ENCODE data around the gene HACD4.
"Not testable (repeated sequence)": the region's sequence is repeated elsewhere in the genome, so short reads cannot be mapped to it uniquely, and the experiment has no call there.

Gene HACD4

DNA sequence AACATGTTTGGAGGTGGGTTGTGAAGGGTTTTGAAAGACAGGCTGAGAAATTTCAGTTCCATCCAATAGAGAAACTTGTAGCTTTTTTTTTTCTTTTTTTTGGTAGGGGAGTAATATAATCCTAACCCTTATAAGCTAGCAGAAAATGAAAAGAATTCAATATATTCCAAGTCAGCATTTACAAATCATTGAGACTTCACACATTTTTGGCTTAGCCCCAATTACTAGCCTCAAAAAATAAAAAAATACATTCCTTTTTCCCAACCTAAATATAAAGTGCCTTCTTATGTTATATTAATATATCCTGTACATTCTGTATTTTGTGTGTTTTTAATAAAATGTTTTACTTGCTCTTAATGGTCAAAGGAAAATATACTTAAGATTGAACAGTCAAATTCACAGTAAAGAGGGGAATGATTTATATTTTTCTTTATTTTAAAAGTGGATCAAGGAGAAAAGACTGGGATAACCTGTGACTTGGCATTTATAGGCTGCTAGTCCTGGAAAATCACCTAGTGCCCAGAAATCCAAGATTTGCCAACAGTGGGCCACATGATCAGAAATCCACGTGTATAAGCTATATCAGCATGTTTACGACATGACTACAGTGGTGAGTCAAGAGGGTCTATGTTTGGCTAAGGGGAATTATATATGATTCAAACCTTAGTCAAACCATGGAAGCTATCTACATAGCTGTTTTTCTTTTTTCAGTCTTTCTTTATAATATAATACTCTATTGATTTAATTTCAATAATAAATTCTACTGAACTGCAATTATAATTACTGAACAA lies 14.5 kb downstream of the HACD4 start:
- DNase-seq, result peak; percentile 85

DNA sequence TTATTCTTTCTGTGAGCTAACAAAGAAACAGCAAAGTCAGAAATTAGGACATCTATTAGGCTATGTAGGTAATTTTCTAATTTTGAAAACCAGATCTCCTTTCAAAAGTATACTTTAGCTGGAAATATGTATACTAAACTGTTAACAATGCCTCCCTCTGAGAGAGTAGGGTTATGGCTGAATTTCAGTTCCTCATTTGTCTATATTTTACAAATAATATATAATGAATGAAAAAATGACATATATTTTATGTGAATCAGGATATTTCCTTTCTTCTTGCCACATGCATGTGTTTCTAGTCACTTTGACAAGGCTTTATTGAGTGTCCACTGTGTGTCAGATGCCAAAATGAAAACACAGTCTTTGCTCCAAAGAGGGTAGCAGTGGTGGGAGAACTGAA lies 15.4 kb downstream of the HACD4 start:
- no peak for DNase-seq

DNA sequence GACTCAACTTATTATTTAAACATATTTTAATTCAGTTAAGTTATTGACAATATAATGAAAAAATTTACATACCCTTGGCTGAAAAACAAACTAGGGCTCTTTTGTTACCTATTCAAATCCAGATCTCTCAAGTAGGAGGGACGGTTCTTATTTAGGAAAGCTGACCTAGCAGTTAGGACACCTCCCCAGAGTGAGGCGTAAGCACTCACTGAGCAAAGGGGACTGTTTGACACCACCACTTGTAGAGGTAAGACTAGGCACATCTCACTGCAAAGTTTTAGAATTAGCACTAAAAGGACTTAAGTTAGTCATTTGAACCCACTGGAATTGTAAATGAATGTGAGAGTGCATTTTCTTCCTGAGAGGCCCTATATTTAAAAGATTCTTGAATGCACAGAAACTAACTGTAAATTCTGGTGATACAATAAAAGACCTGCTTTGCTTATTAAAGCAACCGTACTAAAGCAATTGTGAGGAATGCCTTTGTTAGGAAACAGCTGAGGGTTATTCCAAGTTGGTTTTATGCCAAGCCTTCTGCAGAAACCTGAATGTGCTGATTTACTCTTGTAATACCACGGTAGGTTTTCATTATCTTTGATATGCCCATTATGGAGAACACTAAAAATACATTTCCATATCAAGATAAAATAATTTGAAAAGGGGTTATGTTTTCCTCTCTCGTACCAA lies 16.2 kb downstream of the HACD4 start:
- DNase-seq, result no peak

DNA sequence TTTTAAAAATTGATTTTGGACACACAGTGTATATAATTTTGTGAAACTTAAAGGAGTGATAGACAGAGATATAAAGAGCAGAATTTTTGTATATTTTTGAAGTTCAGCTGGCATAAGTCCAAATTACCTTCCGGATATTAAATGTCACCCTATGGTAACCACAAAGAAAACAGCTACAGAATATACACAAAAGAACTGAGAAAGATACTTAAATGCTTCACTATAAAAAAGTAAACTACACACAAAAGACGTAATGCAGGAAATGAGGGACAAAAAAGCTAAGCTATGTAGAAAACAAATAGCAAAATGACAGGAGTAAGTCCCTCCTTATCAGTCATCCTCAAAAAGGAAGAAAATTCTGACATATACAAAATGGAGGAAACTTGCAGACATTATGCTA lies 29.4 kb downstream of the HACD4 start:
- no peak for DNase-seq

DNA sequence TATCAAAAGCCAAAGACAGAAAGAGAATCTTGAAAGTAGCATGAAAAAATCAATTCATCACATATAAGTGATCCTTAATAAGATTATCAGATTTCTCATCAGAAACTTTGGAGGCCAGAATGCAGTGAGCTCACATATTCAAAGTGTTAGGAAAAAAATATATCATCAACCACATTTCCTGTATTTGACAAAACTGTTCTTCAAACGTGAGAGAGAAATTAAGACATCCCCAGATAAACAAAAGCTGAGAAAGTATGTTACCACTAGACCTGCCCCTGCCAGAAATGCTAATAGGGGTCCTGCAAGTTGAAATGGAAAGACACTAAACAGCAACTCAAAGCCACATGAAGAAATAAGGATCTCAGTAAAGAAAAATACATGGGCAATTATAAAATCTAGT lies 29.9 kb downstream of the HACD4 start:
- DNase-seq, result no peak

DNA sequence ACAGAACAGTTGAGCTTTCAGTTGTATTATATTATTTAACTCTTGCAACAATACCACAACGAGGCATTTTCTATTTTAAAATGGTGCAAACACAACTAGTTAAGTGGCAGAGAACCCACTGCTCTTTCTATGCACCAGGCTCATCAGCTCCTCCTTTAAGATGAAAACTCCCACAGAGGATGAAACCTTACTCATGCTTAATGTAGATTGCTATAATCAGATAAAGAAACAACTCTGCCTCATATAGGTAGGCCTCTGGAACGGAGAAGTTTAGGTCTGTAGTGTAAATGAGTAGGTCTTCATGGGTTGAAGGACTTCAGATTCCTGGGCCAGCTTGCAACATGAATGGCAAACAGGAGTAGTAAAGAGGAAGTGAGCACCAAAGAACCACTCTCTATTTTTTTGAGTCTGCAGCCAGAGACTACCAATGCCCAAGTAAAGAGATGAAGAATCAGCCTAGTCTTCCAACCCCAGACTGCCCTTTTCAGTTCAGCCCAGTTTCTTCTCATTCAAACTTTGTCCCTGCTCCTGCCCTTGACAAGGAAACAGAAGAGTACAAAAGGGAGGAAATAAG lies 33.9 kb downstream of the HACD4 start:
- no peak for DNase-seq

DNA sequence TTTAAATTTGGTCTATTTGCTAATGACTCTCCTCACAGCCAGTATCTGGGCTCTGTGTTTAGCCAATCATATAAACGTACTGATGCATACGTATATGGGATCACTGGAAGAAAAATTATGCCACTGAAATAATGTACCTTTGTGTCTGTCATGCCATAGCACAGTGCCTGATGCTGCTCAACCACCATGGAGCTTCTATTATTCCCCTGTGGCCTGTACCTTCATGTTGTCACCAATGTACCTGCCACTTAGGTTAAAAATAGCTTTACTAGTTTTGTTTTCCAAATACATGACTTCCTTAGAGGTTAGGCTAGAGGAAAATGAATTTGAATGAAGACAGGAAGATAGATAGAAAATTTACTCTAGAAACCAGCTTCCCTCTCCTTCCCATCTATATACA lies 34.6 kb downstream of the HACD4 start:
- no peak for DNase-seq

DNA sequence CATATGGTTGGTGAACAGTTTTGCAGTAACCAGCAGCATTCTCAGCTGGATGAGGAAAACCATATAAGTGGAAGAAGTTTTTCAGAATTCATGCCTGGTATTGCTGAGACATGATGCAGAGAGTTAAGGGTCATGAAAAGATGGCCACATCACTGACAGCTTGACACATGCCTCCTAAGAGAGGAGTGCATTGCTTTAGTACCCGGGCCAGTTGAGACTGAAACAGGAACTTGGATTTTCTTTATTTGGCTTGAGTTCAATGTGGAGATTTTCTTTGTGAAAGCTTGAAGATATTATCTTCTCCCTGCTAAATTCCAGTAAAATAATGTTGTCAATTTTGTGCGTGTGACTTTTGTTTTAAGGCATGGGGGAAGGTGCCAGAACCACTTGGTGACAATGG lies 35.8 kb downstream of the HACD4 start:
- DNase-seq, result no peak

DNA sequence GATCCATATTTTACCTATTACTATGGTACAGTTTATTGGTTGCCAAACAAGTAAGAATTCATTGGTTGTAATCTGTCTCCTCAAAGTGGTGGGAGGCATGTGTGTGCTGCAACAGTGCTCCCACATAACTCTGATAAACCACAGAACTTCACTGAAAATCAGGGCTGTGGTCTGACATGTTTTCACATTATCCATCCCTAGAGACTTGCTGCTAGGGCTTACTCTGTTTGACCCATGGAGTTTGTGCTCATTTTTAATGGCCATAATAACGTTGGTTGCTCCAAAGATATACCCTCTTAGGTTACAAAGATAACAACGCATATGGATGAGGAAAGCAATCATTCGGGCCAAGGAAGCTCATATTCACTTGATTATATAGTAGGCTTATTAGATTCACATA lies 37.0 kb downstream of the HACD4 start:
- DNase-seq, result no peak

DNA sequence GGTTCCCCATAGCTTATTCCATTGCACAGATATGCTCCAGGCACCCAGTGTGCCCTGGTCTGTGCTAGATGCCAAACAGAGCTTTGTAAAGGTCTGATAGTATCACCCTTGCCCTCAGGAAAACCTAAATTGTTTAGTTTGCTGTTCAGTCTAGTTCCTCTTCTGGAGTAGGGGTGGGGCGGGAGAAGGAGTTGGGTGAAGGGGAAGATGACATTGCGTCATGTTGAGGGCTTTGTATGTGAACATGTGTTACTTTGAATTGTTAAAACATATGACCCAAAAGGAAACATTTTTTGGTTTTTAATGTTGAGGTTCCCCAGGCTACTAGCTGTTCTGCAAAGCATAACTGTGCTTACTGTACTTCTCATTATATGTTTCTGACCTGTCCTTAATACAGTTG lies 40.6 kb downstream of the HACD4 start:
- DNase-seq, result no peak

DNA sequence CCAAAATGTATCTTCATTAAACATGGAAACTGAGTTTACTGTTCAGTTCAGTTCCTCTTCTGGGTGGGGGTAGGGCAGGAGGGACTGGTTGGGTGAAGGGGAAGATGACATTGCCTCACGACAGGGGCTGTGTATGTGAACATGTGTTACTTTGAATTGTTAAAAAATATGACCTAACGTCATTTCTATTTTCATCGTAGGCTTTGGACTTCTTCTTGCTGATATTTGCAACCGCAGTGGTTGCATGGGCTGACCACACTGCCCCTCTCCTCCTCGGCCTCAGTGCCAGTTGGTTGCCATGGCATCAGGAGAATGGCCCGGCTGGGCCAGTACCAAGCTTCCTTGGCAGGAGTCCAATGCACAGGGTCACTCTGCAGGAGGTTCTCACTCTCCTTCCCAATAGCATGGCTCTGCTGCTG lies 41.5 kb downstream of the HACD4 start:
- no peak for DNase-seq

DNA sequence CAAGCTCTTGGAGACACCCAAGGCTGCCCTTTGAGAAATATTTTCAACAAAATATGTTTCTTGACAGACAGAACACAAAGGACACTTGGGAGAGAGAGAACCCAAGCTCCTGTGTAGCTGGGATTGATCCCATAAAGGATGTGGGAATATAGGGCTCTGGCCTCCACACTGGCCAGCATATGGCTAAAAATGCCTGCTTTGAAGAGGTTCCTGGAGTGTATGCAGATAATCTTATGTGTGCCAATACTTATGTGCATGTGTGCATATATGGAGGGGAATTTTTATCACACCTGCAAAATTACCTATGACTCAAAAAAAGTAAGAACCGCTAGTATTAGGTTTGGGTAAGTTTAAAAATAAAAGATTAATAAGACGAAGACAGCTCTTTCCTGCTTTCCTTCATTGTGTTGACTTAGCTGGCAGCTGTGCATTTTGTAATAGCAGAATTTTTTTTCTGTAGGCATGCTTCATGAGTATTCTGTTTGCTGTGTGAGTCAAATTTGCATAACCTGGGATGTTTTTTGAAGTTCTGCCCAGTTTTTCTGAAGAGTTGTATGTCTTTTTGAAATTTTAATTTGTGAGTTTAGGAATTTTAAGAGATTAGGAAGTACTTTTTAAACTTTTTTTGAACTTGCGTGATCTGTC lies 42.6 kb downstream of the HACD4 start:
- no peak for DNase-seq

DNA sequence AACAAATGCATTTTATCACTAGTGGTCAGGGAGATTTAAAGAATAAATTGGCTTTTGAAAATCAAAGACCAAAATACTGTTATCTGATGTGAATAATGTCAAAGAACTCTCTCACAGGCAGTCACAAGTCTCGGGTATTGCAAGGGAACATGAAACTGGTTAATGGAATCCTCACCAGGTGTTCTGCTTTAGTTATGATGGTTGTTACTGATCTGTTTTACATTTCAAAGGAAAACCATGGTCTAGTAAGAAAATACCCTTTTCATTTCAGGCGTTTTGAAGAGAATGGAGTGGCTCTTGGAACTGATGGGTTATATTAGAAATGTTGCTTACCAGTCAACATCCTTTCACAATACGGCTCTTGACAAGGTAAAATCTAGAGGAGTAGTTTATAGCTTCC lies 43.4 kb downstream of the HACD4 start:
- DNase-seq, result no peak

DNA sequence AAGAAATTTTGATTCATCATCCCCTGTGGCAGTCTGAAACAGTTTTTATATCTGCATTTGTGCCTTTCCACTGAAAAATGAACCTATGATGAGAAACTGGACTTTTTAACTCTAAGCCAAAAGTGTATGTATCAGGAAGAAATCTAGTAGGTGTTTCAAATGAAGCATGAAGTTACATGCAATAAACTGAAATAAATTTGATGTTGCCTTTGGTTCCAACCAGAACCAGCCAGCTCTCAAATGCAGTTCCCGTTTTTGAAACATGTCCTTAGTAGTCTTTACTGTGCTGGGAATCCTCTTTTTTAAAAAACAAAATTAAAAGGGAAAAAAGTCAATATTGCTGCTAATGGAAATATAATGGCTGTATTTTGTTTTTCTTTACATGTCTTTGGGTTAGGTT lies 43.9 kb downstream of the HACD4 start:
- no peak for DNase-seq

DNA sequence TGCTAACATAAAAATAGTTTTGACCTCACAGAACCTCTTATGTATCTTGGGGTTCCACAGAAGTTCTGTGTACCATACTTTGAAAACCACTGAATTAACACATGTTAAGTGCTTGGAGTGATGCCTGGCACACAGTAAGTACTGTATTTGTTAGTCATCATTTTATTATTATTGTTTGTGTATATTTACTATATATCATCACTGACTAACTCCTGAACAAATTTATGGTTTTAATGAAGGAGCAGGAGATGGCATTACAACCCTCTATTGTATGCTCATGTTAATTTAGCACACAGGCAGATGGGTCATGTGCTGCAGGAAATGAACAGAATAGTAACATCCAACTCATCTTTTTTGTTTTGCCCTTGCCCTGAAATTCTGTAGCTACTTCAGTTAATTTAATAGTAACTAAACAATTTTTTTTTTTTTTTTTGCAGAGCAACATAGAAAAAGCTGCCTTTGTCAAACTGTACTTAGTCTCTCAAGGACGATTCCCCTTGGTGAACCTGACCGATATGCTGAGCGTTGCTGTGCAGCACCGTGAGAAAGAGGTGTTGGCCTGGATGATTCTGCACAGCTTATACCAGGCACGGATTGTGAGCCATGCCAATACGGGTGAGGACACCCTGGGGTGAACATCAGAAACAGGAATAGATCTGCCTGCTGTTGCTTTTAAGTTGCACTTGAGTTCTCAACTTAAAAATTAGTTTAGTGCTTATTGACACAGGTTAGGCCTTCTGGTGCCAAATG lies 45.4 kb downstream of the HACD4 start:
- DNase-seq, result no peak

DNA sequence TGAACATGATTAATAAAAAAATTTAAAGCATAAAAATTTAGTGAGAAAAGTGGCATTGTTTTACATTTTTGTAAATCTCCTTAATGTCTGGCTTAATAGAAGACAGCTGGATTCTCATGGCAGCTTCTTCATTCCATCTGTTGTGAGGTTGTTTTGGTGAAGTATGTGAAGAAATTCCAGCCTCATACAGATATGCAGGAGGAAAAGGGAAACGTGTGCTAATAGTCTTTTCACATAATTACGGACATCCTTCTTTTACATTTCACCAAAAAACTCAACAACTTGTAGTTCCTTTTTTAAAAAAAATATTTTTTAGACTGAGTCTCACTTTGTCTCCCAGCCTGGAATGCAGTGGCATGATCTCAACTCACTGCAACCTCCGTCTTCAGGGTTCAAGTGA lies 46.9 kb downstream of the HACD4 start:
- peak; percentile 36 for DNase-seq

DNA sequence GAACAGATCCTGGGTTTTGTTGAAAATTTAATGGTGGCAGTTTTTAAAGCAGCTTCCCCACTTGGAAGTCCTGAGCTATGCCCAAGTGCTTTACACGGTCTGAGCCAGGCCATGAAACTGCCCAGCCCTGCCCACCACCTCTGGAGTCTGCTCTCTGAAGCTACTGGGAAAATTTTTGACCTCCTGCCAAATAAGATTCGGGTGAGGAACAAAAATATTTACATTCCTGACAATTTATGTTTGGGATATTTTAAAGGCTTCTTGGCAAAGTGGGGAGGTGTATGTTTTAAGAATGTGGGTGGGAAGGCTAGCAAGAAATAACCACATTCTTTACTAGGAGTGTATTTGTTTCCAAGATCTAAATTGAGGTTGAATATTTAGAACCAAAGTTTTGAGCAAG lies 50.0 kb downstream of the HACD4 start:
- DNase-seq, result peak; percentile 95

DNA sequence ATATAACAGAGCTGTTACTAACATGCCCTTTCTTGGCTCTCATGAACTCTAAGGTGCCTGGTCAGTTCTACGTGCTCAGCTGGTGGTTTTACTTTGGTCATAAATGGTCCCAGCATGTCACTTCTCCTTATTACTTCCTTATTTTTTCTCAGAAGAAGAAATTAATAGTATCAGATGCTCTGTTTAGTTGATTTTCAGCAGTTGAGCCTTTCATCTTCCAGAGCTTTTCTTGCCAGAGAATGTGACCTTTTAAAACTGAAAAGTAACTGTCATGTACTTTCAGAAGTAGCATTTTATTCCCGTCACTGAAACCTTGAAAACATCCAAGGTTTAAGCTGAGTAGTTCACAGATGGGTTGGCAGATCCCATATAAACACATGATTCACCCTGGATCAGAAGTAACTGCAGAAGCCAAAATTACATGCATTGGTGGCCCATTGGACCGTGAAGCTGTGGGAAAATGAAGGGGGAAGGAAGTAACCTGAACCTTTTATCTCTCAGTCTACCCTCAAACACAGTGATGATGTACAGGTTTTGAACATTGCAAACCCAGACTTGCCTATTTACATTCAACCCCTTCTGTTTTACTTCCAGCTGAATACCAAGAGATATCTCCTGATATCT lies 50.5 kb downstream of the HACD4 start:
- DNase-seq, result peak; percentile 68

DNA sequence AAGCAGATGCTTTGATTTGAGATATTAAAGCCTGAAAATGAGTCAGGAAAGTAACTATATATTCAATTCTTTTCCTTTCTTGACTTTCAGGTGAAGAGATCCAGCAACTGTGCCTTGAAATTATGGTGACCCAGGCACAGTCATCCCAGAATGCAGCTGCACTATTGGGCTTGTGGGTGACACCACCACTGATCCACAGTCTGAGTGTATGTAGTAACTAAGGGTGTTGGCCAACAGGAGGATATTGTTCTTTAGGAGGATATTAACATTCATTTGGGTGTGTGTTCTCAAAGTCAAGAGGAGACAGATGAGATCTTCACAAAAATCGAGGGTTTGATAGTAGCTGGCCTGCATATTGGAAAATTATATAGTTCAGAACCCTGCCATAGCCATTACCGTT lies 53.2 kb downstream of the HACD4 start:
- DNase-seq, result no peak

DNA sequence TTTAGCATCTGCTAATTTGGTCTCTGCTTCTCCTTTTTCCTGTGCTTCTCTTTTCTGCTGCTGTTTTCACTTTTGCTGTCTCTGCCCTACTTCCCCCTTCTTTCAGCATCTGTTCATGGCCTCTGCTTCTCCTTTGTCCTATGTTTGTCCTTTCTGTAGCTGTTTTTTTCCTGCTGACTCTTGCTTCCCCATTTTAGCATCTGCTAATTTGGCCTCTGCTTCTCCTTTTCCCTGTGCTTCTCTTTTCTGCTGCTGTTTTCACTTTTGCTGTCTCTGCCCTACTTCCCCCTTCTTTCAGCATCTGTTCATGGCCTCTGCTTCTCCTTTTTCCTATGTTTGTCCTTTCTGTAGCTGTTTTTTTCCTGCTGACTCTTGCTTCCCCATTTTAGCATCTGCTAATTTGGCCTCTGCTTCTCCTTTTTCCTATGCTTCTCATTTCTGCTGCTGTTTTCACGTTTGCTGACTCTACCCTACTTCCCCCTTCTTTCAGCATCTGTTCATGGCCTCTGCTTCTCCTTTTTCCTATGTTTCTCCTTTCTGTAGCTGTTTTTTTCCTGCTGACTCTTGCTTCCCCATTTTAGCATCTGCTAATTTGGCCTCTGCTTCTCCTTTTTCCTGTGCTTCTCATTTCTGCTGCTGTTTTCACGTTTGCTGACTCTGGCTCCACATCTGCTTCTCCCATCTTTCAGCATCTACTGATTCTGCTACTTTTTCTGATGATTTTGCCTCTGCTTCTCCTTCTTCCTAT lies 57.1 kb downstream of the HACD4 start:
- not testable (repeated sequence) for DNase-seq

DNA sequence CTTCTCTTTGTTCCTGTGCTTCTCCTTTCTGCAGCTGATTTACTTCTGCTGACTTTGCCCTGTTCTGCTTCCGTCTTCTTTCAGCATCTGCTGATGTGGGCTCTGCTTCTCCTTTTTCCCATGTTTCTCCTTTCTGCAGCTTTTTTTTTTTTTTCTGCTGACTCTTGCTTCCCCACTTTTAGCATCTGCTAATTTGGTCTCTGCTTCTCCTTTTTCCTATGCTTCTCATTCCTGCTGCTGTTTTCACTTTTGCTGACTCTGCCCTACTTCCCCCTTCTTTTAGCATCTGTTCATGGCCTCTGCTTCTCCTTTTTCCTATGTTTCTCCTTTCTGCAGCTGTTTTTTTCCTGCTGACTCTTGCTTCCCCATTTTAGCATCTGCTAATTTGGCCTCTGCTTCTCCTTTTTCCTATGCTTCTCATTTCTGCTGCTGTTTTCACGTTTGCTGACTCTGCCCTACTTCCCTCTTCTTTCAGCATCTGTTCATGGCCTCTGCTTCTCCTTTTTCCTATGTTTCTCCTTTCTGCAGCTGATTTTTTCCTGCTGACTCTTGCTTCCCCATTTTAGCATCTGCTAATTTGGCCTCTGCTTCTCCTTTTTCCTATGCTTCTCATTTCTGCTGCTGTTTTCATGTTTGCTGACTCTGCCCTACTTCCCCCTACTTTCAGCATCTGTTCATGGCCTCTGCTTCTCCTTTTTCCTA lies 58.0 kb downstream of the HACD4 start:
- not testable (repeated sequence) for DNase-seq
